Lower lobe of right lung (tissue), 2 donors: ENCODE data around the gene WDR45B. TPM values are rescaled to one million over a fixed set of nuclear protein-coding genes. Genes with fewer than 3 reads are reported as not detected.
A peak's percentile ranks its signal among the peaks of the same experiment; 100 is the strongest.

ENCODE experiments used
- ATAC-seq, 2 donors: fragments of 200-7000 bp; cut with Tn5 transposase; one replicate each; pipeline ENCODE4 v1.9.1; 2020 to 2022; ENCODE audit warnings: mild to moderate bottlenecking in 2 of 2, moderate library complexity in 2 of 2
- DNase-seq: peaks from one replicate; pipeline ENCODE4 v3.0.0-alpha.2; 2020
- H3K27ac ChIP-seq: fragments of 200-600 bp; one replicate; pipeline ENCODE4 v1.8.0; 2022
- H3K27me3 ChIP-seq: fragments of 200-600 bp; one replicate; pipeline ENCODE4 v1.8.0; 2022; ENCODE audit warnings: low read depth
- H3K36me3 ChIP-seq: fragments of 200-600 bp; one replicate; pipeline ENCODE4 v1.8.0; 2022; ENCODE audit warnings: mild to moderate bottlenecking
- H3K4me1 ChIP-seq: fragments of 200-600 bp; one replicate; pipeline ENCODE4 v1.8.0; 2022
- H3K4me3 ChIP-seq: fragments of 200-600 bp; one replicate; pipeline ENCODE4 v1.8.0; 2022; ENCODE audit warnings: mild to moderate bottlenecking
- H3K9me3 ChIP-seq: fragments of 200-600 bp; one replicate; pipeline ENCODE4 v1.8.0; 2022
- CTCF ChIP-seq: fragments of 200-600 bp; IDR thresholded peaks from one replicate; pipeline ENCODE4 v1.8.0; 2022; ENCODE audit warnings: antibody characterized with exemption, mild to moderate bottlenecking
- intact Hi-C: fragments of 100-400 bp; cut with DNase I; formaldehyde crosslinking; loops from one replicate; pipeline ENCODE4 v1.11.0; 2022
- total RNA-seq: library from RNA; stranded (reverse); fragmentation: NEBNext Ultra II Directional; extraction: Animal tissue kit (Norgen Biotek cat#: 25700); gene quantifications from one replicate; pipeline ENCODE4 v1.2.1, GENCODE V29; 2021
- donor health status: DM: no; HTN: yes; CAD: no; lungs with severe emphysema.

The WDR45B gene
- total RNA-seq, 1 donor from 2014 or later = 66.1 TPM

DNA sequence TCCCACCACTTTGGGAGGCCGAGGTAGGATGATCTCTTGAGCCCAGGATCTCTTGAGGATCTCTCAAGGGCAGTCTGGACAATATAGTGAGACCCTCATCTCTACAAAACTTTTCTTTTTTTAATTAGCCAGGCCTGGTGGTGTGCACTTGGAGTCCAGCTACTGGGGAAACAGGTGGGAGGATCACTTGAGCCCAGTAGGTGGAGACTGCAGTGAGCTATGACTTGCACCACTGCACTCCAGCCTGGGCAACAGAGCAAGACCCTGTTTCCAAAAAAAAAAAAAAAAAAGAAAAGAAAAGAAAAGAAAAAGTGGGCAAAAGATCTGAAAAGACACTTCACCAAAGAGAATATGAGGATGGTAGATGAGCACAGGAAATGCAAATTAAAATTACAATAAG, 35.3 kb upstream of the WDR45B start:
- no peak for ATAC-seq
- H3K27ac ChIP-seq = no peak overlapping the region
- H3K9me3 ChIP-seq = peaks cover 9% of the 10 kb centered on the region
- no peaks in the 10 kb centered on the region for H3K27me3 ChIP-seq
- intact Hi-C loops = no loop called here
- TF ChIP-seq CTCF = no peak
- no peak for DNase-seq
- H3K36me3 ChIP-seq = no peaks in the 10 kb centered on the region
- no peak overlapping the region for H3K4me3 ChIP-seq
- no peaks in the 10 kb centered on the region for H3K4me1 ChIP-seq

GRCh38 chr17:82681547-82681946, 33.3 kb upstream of the WDR45B start:
- H3K9me3 ChIP-seq = peaks cover 9% of the 10 kb centered on the region
- H3K36me3 ChIP-seq = no peaks in the 10 kb centered on the region
- no peaks in the 10 kb centered on the region for H3K27me3 ChIP-seq
- H3K4me1 ChIP-seq = no peaks in the 10 kb centered on the region
- intact Hi-C loops = no loop called here
- no peak overlapping the region for H3K27ac ChIP-seq
- H3K4me3 ChIP-seq = no peak overlapping the region
- TF ChIP-seq CTCF = no peak
- ATAC-seq (no peak), DNase-seq (no peak)

- Histone ChIP-seq H3K27ac (no peak overlapping the region), H3K4me1 (no peaks in the 10 kb centered on the region), H3K36me3 (no peaks in the 10 kb centered on the region), H3K4me3 (no peak overlapping the region), H3K9me3 (peaks cover 9% of the 10 kb centered on the region), H3K27me3 (no peaks in the 10 kb centered on the region)
- ATAC-seq (peak; percentile 20 to 25), DNase-seq (no peak)
- intact Hi-C loops = no loop called here
- no peak for TF ChIP-seq CTCF
Observed at GRCh38 chr17:82679586-82680465, 31.6 kb upstream of the WDR45B start.

- no peak for TF ChIP-seq CTCF
- Histone ChIP-seq H3K4me1 (no peaks in the 10 kb centered on the region), H3K9me3 (peaks cover 9% of the 10 kb centered on the region), H3K36me3 (no peaks in the 10 kb centered on the region), H3K4me3 (peak overlapping the region; percentile 23), H3K27ac (no peak overlapping the region), H3K27me3 (no peaks in the 10 kb centered on the region)
- DNase-seq (no peak), ATAC-seq (peak; percentile 65 to 80)
- intact Hi-C loops = no loop called here
Observed at GRCh38 chr17:82678265-82678891, 30.1 kb upstream of the WDR45B start.

DNA sequence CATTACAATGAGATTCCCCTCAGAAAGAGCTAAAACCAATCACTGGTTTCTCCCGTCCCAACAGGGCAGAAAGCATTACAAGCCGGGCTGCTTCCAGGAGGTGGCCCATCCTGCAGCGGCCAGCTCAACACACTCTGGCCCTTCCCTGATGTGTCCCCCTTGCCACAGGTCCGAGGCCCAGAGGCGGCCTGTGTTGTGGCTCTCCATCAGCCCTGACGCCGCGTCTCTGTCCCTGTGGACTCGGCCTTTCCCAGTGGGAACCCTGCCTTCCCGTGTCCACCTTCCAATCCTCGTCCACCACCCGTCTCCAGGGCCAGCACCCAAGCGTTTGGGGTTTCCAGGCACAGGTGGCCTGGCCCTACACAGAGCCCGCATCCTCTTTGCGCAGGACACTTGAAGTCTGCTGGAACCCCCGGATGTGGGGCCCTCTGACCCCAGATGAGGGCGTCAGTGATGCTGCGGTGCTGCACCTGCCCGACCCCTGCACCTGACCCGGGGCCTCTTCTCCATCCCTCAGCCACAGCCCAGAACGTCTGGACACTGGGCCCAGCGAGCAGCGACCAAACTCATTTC, 29.2 kb upstream of the WDR45B start:
- Histone ChIP-seq H3K4me1 (no peaks in the 10 kb centered on the region), H3K27me3 (no peaks in the 10 kb centered on the region), H3K4me3 (no peak overlapping the region), H3K27ac (no peak overlapping the region), H3K36me3 (no peaks in the 10 kb centered on the region), H3K9me3 (peaks cover 9% of the 10 kb centered on the region)
- DNase-seq (no peak), ATAC-seq (no peak)
- no peak for TF ChIP-seq CTCF
- intact Hi-C loops = no loop called here
